Mucosa of descending colon (tissue), 3 donors: ENCODE results near the gene DIDO1. TPM values are rescaled to one million over a fixed set of nuclear protein-coding genes. Genes with fewer than 3 reads are reported as not detected.
A peak's percentile ranks its signal among the peaks of the same experiment; 100 is the strongest.

ENCODE experiments used
- ATAC-seq: fragments of 200-7000 bp; cut with Tn5 transposase; one replicate; pipeline ENCODE4 v1.9.1; 2020; ENCODE audit warnings: mild to moderate bottlenecking, moderate library complexity
- DNase-seq, 3 donors: peaks; one replicate each; pipeline ENCODE4 v3.0.0-alpha.2; 2020
- H3K36me3 ChIP-seq: fragments of 200-600 bp; one replicate; pipeline ENCODE4 v1.8.0; 2021; ENCODE audit warnings: low read depth, mild to moderate bottlenecking
- H3K4me1 ChIP-seq: fragments of 200-600 bp; one replicate; pipeline ENCODE4 v1.8.0; 2021; ENCODE audit warnings: low read depth, mild to moderate bottlenecking
- H3K4me3 ChIP-seq: fragments of 200-600 bp; one replicate; pipeline ENCODE4 v1.8.0; 2021; ENCODE audit warnings: mild to moderate bottlenecking
- H3K9me3 ChIP-seq: fragments of 200-600 bp; one replicate; pipeline ENCODE4 v1.8.0; 2021; ENCODE audit warnings: mild to moderate bottlenecking
- intact Hi-C, 2 donors: fragments of 100-400 bp; cut with DNase I in 1 of 2; cut with micrococcal nuclease in 1 of 2; formaldehyde crosslinking; loops; one replicate each; pipeline versions ENCODE4 v1.11.0 to v1.11.1; 2022; cut with DNase I, micrococcal nuclease
- total RNA-seq, 3 donors: library from RNA; stranded (reverse); fragmentation: NEBNext Ultra II Directional in 2 of 3; extraction: Animal tissue kit (Norgen Biotek cat#: 25700) in 2 of 3; gene quantifications; one replicate each; pipeline versions ENCODE4 v1.2.1 to v1.2.4, GENCODE V29; 2021 to 2023
- TF ChIP-seq, protein P1 (sequence below): fragments of 200-600 bp; IDR thresholded peaks from one replicate; pipeline ENCODE4 v1.8.0; 2022; ENCODE audit warnings: antibody characterized with exemption, mild to moderate bottlenecking
- donor health status: DM: no; HTN: no; CAD: no; lungs with moderate emphysema.
- donor health status: DM: no; HTN: no; CAD: no.
- donor health status: DM: no; HTN: yes; CAD: no.

DIDO1 gene
- total RNA-seq, 3 donors from 2014 or later, result 53.4 to 72.5 (median 67.4) TPM

DNA sequence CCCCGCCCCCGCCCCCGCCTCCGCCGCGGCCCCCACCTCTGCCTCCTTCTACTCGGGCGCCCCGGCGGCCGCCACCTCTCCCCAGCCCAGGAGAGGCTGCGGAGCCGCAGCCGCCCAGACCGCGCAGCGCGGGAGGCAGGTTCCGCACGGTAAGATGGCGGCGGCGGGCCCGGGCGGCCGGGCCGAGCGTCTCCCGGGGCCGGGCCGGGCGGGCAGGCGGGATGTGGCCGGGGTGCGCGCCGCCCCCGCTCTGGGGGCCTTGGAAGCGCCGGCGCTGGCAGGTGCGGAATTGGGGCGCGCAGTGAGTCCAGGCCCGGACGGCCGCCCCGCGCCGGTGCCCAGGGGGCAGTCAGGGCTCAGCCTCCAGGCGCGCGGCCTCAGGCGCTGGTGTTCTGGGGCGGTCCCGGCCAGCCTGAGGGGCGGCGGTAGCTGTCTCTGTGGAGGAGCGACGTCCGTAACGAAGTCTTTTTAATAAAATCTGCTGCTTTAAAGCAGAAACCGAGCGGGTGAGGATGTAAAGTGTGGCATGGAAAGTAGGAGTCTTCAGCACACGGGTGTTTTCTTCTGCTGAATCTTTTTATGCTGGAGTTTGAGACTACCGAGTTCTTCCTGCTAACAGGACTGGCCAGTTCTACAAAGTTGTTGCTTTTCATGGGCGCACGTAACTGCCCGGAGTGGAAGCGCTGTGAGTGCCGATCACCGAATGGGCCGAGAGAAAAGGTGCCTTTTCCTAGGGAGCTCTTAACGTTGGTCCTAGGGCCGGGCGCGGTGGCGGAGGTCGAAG is 12.0 kb upstream of the DIDO1 start, which contains the start of gene GID8:
Gene GID8, plus strand, starts transcription at position 43 of the 784 bp plus-strand sequence. CDS start 3,356 bp downstream, outside the sequence.
- ATAC-seq, result peak; percentile 51
- peaks cover 22% of the 10 kb centered on the region for H3K4me1 ChIP-seq
- intact Hi-C loops, result no loop called here
- peak; percentile 59 to 75 (median 74) for DNase-seq
- H3K4me3 ChIP-seq, result peak within 1 kb of the TSS; percentile 76
- H3K36me3 ChIP-seq, result peaks cover 7% of the 10 kb centered on the region
- no peaks in the 10 kb centered on the region for H3K9me3 ChIP-seq
- TF ChIP-seq, protein P1, sequence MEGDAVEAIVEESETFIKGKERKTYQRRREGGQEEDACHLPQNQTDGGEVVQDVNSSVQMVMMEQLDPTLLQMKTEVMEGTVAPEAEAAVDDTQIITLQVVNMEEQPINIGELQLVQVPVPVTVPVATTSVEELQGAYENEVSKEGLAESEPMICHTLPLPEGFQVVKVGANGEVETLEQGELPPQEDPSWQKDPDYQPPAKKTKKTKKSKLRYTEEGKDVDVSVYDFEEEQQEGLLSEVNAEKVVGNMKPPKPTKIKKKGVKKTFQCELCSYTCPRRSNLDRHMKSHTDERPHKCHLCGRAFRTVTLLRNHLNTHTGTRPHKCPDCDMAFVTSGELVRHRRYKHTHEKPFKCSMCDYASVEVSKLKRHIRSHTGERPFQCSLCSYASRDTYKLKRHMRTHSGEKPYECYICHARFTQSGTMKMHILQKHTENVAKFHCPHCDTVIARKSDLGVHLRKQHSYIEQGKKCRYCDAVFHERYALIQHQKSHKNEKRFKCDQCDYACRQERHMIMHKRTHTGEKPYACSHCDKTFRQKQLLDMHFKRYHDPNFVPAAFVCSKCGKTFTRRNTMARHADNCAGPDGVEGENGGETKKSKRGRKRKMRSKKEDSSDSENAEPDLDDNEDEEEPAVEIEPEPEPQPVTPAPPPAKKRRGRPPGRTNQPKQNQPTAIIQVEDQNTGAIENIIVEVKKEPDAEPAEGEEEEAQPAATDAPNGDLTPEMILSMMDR, result no peak

DNA sequence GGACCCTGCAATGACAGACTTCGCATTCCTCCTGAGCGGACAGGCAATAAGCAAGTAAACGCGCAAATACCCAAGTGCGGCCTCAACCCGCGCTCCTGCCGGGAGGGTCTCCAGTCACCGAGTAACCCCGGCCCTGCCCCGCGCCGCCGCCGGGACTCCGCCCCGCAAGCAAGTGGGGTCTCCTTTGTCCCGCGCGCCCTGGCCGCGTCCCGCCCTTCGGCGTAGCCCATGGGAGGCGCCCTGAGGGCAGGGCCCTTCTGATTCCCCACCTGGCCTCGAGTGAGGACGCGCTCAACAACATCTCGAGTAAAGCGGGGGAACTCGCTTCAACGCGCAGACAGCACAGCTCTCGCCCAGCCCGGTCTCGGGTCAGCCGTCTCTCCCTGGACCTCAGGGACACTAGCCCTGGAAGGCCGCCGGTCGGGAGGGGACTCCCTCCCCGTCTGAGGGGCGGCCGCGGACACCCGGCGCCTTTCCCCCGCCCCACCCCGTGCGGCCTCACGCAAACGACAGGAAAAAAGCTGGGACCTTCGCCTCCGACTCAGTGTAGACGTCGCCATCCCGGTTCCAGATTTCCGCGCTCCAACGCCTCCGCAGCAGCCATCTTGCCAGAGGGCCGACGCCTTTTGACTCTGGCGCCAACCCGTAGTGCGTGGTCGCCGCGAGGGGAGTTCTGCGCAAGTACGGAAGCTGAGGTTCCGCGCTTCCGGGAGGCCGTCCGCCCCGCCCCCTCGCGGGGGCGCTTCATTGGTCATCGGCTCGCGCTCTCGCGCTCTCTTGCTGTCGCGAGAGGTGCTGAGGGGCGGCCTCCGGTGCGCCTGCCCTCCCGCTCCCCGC is 11.2 kb upstream of the DIDO1 start:
- intact Hi-C loops, result no loop called here

DNA sequence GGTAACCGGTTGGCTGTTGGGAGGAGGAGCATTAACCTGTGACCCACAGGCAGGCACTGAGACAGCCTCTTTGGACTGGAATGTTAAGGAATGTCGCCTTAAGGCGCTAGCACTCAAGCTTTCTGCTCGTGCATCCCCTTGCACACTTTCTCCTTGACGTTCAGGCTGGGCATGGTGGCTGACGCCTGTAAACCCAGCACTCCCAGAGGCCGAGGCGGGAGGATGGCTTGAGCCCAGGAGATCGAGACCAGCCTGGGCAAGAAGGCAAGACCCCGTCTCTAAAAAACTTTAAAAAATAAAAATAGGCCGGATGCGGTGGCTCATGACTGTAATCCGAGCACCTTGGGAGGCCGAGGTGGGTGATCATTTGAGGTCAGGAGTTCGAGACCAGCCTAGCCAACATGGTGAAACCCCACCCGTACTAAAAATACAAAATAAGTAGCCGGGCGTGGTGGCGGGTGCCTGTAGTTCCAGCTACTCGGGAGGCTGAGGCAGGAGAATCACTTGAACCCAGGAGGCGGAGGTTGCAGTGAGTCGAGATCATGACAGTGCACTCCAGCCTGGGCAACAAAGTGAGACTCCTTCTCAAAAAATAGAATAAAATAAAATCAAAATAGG is 9.8 kb upstream of the DIDO1 start:
- Histone ChIP-seq H3K4me3 (no peak overlapping the region), H3K4me1 (peaks cover 22% of the 10 kb centered on the region), H3K36me3 (no peaks in the 10 kb centered on the region), H3K9me3 (no peaks in the 10 kb centered on the region)
- no peak for ATAC-seq
- TF ChIP-seq, protein P1, result no peak
- intact Hi-C loops, result no loop called here
- DNase-seq, result no peak

More for the DNA sequence above, 11.2 kb upstream of the DIDO1 start:
- Histone ChIP-seq H3K36me3 (no peaks in the 10 kb centered on the region), H3K9me3 (no peaks in the 10 kb centered on the region), H3K4me3 (peak overlapping the region; percentile 76), H3K4me1 (peaks cover 22% of the 10 kb centered on the region)
- DNase-seq, result peak; percentile 98
- peak; percentile 98 for ATAC-seq
- TF ChIP-seq, protein P1, result no peak

DNA sequence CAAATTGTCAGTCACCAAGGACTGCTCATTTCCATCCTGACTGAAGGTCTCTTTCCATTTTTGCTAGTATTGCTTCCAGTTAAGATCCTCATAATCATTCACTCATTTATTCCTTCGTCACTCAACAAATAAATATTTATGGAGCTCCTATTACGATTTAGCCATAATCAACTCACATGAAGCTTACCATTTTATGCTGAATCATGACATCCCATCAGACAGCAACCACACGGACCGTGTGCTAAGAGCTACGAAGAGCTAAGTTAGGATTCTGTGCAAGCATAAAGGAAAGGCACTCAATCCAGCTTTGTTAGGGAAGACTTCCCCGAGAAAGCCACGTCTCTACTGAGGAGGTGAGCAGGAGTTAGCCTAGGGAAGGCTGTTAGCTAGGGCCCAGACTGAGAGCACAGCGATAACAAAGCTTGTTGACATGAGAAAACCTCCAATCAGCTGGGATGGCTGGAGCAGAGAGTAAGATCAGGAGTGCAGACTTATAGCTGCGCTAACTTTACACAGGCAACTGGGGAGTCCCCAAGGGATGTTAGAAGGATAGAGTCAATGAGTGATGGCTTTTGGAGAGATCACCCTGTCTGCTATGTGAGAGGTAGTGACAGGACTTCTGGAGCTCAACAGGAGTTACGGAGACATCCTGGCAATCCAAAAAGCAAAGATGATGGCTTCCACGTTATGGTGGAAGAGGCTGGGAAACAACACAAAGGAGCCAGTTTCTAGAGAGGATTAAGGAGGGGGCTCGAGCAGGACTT is 9.1 kb upstream of the DIDO1 start:
- Histone ChIP-seq H3K36me3 (no peaks in the 10 kb centered on the region), H3K4me1 (peaks cover 22% of the 10 kb centered on the region), H3K9me3 (no peaks in the 10 kb centered on the region), H3K4me3 (no peak overlapping the region)
- intact Hi-C loops, result no loop called here
- no peak for DNase-seq
- TF ChIP-seq, protein P1, result no peak
- ATAC-seq, result no peak

- TF ChIP-seq, protein P1, result no peak
- no peak overlapping the region for H3K4me3 ChIP-seq
- intact Hi-C loops, result no loop called here
- peaks cover 20% of the 10 kb centered on the region for H3K4me1 ChIP-seq
- DNase-seq (no peak), ATAC-seq (no peak)
- H3K9me3 ChIP-seq, result no peaks in the 10 kb centered on the region
- H3K36me3 ChIP-seq, result no peaks in the 10 kb centered on the region
These were observed 7.7 kb upstream of the DIDO1 start for GRCh38 chr20:62933966-62934365.
